ENCODE data around the gene CDH16. TPM values are rescaled to one million over a fixed set of nuclear protein-coding genes. Genes with fewer than 3 reads are reported as not detected.

The CDH16 gene
- total and polyA plus RNA-seq, 2 donors (not counting 1 experiment from before 2014, with no cell fraction given) = not detected

DNA sequence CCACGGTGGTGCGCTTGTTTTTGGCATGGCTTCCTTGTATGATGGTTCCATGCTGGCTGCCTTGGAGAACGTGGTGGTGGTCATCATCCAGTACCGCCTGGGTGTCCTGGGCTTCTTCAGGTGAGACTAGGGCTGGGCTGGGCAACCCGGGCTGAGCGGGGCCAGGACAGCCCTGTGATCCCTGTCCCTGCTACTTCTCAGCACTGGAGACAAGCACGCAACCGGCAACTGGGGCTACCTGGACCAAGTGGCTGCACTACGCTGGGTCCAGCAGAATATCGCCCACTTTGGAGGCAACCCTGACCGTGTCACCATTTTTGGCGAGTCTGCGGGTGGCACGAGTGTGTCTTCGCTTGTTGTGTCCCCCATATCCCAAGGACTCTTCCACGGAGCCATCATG is 21.6 kb upstream of the CDH16 start:
- Histone ChIP-seq H3K4me2 (ENCODE audit: extremely low read depth, insufficient read depth, low read length) (no peak overlapping the region), H4K20me1 (ENCODE audit: control insufficient read depth, extremely low read depth, insufficient read depth, low read length) (no peaks in the 10 kb centered on the region), H3K36me3 (ENCODE audit: control insufficient read depth, insufficient read depth, low read length) (peaks cover 24% of the 10 kb centered on the region), H3K9ac (ENCODE audit: insufficient read depth, low read length) (no peak overlapping the region), H2AFZ (ENCODE audit: low read length) (no peak overlapping the region), H3K4me1 (ENCODE audit: control insufficient read depth, extremely low read depth, insufficient read depth, low read length) (peaks cover 6% of the 10 kb centered on the region), H3K79me2 (ENCODE audit: control insufficient read depth, insufficient read depth, low read length) (peaks cover 17% of the 10 kb centered on the region), H3K4me3 (replicated peaks in 1 of 4; ENCODE audit: control extremely low read depth in 1 of 4, insufficient read depth in 1 of 4, low read depth in 3 of 4, low read length in 4 of 4) (no peak overlapping the region), H3K9me3 (ENCODE audit: control insufficient read depth, insufficient read depth, low read depth, low read length) (no peaks in the 10 kb centered on the region), H3K27ac (ENCODE audit: insufficient read depth, low read length) (no peak overlapping the region), H3K27me3 (ENCODE audit: control insufficient read depth, insufficient read depth, low read length) (no peaks in the 10 kb centered on the region)
- no peak for DNase-seq (ENCODE audit: low read depth in 2 of 2)
- no peak for TF ChIP-seq EZH2 (IDR thresholded peaks at IDR 0.05; ENCODE audit: low read length, missing control alignments)
- TF ChIP-seq, protein P1, sequence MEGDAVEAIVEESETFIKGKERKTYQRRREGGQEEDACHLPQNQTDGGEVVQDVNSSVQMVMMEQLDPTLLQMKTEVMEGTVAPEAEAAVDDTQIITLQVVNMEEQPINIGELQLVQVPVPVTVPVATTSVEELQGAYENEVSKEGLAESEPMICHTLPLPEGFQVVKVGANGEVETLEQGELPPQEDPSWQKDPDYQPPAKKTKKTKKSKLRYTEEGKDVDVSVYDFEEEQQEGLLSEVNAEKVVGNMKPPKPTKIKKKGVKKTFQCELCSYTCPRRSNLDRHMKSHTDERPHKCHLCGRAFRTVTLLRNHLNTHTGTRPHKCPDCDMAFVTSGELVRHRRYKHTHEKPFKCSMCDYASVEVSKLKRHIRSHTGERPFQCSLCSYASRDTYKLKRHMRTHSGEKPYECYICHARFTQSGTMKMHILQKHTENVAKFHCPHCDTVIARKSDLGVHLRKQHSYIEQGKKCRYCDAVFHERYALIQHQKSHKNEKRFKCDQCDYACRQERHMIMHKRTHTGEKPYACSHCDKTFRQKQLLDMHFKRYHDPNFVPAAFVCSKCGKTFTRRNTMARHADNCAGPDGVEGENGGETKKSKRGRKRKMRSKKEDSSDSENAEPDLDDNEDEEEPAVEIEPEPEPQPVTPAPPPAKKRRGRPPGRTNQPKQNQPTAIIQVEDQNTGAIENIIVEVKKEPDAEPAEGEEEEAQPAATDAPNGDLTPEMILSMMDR (conservative IDR thresholded peaks at IDR 0.05 in 1 of 2, IDR thresholded peaks at IDR 0.05 in 1 of 2; ENCODE audit: low read depth in 1 of 2, low read length in 2 of 2) = no peak

DNA sequence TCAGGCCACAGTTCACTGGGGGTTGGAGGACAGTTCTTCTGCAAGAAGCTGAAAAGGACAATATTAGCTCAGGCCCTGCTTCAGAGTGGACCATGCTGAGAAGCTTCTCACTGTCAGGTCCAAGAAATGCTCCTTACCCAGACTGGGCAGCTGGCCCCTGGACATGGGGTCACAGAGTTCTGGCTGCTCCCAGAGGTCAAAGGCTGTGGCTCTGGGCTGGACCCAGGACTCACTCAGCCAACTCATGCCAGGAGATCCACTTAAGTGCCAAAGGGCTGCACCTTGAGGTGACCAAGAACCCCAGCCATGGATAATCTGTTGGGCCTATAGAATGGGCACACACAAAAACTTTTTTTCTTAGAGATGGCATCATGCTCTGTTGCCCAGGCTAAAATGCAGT is 20.7 kb upstream of the CDH16 start:
- DNase-seq (ENCODE audit: low read depth in 2 of 2) = no peak
- H2AFZ ChIP-seq (ENCODE audit: low read length) = no peak overlapping the region
- H4K20me1 ChIP-seq (ENCODE audit: control insufficient read depth, extremely low read depth, insufficient read depth, low read length) = no peaks in the 10 kb centered on the region
- no peak overlapping the region for H3K27ac ChIP-seq (ENCODE audit: insufficient read depth, low read length)
- peaks cover 21% of the 10 kb centered on the region for H3K79me2 ChIP-seq (ENCODE audit: control insufficient read depth, insufficient read depth, low read length)
- TF ChIP-seq, protein P1 (conservative IDR thresholded peaks at IDR 0.05 in 1 of 2, IDR thresholded peaks at IDR 0.05 in 1 of 2; ENCODE audit: low read depth in 1 of 2, low read length in 2 of 2) = no peak
- TF ChIP-seq EZH2 (IDR thresholded peaks at IDR 0.05; ENCODE audit: low read length, missing control alignments) = no peak
- H3K4me3 ChIP-seq (replicated peaks in 1 of 4; ENCODE audit: control extremely low read depth in 1 of 4, insufficient read depth in 1 of 4, low read depth in 3 of 4, low read length in 4 of 4) = no peak overlapping the region
- H3K4me1 ChIP-seq (ENCODE audit: control insufficient read depth, extremely low read depth, insufficient read depth, low read length) = peaks cover 6% of the 10 kb centered on the region
- no peak overlapping the region for H3K4me2 ChIP-seq (ENCODE audit: extremely low read depth, insufficient read depth, low read length)
- peaks cover 24% of the 10 kb centered on the region for H3K36me3 ChIP-seq (ENCODE audit: control insufficient read depth, insufficient read depth, low read length)
- no peak overlapping the region for H3K9ac ChIP-seq (ENCODE audit: insufficient read depth, low read length)
- no peaks in the 10 kb centered on the region for H3K27me3 ChIP-seq (ENCODE audit: control insufficient read depth, insufficient read depth, low read length)
- H3K9me3 ChIP-seq (ENCODE audit: control insufficient read depth, insufficient read depth, low read depth, low read length) = no peaks in the 10 kb centered on the region

DNA sequence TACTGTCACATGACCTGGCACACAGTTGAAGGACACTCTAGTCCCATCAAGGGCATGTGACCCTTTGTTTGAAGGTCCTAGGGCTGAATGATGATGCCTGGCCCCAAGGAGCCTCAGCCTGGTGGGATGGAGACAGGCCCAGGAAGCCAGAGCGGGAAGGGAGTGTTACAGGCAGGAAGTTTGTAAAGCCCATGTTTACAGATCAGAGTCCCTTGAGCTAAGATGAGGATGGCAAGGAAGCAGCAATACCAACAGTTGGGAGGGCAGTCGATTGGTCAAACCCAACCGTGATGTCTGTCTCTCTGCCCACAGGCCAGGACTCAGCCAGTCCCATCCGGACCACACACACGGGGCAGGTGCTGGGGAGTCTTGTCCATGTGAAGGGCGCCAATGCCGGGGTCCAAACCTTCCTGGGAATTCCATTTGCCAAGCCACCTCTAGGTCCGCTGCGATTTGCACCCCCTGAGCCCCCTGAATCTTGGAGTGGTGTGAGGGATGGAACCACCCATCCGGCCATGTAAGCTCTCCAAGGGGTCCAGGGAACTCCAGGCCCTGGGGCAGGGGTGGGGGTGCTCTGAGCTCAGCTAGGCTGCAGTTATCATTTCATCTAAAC is 19.1 kb upstream of the CDH16 start:
- H3K4me3 ChIP-seq (replicated peaks in 1 of 4; ENCODE audit: control extremely low read depth in 1 of 4, insufficient read depth in 1 of 4, low read depth in 3 of 4, low read length in 4 of 4) = no peak overlapping the region

More for the DNA sequence above, 19.1 kb upstream of the CDH16 start:
- H3K4me2 ChIP-seq (ENCODE audit: extremely low read depth, insufficient read depth, low read length) = no peak overlapping the region
- H3K27ac ChIP-seq (ENCODE audit: insufficient read depth, low read length) = no peak overlapping the region
- H3K9ac ChIP-seq (ENCODE audit: insufficient read depth, low read length) = no peak overlapping the region
- no peaks in the 10 kb centered on the region for H3K27me3 ChIP-seq (ENCODE audit: control insufficient read depth, insufficient read depth, low read length)
- no peaks in the 10 kb centered on the region for H3K9me3 ChIP-seq (ENCODE audit: control insufficient read depth, insufficient read depth, low read depth, low read length)
- no peaks in the 10 kb centered on the region for H4K20me1 ChIP-seq (ENCODE audit: control insufficient read depth, extremely low read depth, insufficient read depth, low read length)
- peaks cover 6% of the 10 kb centered on the region for H3K4me1 ChIP-seq (ENCODE audit: control insufficient read depth, extremely low read depth, insufficient read depth, low read length)
- TF ChIP-seq EZH2 (IDR thresholded peaks at IDR 0.05; ENCODE audit: low read length, missing control alignments) = no peak
- TF ChIP-seq, protein P1 (conservative IDR thresholded peaks at IDR 0.05 in 1 of 2, IDR thresholded peaks at IDR 0.05 in 1 of 2; ENCODE audit: low read depth in 1 of 2, low read length in 2 of 2) = no peak
- peaks cover 31% of the 10 kb centered on the region for H3K79me2 ChIP-seq (ENCODE audit: control insufficient read depth, insufficient read depth, low read length)
- H3K36me3 ChIP-seq (ENCODE audit: control insufficient read depth, insufficient read depth, low read length) = peaks cover 17% of the 10 kb centered on the region
- H2AFZ ChIP-seq (ENCODE audit: low read length) = no peak overlapping the region
- no peak for DNase-seq (ENCODE audit: low read depth in 2 of 2)

Data from fibroblast of lung (primary cell).